Measurements from ENCODE around the gene SART1. TPM values are rescaled to one million over a fixed set of nuclear protein-coding genes. Genes with fewer than 3 reads are reported as not detected.

Gene SART1
- total and polyA plus RNA-seq, 7 donors = 22.2 to 50.0 (median 36.7) TPM

DNA sequence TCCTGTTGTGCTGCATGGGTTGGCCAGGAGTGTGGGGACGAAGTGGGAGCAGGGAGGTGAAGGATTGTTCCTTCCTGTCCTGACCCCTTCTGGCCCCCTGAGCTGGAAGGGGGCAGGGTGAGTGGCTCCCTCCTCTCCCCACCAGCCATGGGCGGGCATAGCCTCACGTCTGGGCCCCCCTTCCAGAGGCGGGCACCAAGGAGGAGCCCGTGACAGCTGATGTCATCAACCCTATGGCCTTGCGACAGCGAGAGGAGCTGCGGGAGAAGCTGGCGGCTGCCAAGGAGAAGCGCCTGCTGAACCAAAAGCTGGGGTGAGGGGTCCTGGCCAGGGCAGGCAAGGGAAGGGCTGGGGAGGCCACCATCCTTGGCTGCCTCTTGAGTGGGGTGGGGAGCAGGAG lies 3.4 kb downstream of the SART1 start:
- no peaks in the 10 kb centered on the region for H3K27me3 ChIP-seq
- no peak for TF ChIP-seq POLR2A (IDR thresholded peaks at IDR 0.05)
- TF ChIP-seq, protein P1, sequence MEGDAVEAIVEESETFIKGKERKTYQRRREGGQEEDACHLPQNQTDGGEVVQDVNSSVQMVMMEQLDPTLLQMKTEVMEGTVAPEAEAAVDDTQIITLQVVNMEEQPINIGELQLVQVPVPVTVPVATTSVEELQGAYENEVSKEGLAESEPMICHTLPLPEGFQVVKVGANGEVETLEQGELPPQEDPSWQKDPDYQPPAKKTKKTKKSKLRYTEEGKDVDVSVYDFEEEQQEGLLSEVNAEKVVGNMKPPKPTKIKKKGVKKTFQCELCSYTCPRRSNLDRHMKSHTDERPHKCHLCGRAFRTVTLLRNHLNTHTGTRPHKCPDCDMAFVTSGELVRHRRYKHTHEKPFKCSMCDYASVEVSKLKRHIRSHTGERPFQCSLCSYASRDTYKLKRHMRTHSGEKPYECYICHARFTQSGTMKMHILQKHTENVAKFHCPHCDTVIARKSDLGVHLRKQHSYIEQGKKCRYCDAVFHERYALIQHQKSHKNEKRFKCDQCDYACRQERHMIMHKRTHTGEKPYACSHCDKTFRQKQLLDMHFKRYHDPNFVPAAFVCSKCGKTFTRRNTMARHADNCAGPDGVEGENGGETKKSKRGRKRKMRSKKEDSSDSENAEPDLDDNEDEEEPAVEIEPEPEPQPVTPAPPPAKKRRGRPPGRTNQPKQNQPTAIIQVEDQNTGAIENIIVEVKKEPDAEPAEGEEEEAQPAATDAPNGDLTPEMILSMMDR (IDR thresholded peaks at IDR 0.05) = no peak
- no peak for DNase-seq
- H3K9me3 ChIP-seq = no peaks in the 10 kb centered on the region
- peaks cover 0 to 31% (median 30%) of the 10 kb centered on the region in 4 donors for H3K4me1 ChIP-seq
- no peak overlapping the region for H3K4me3 ChIP-seq
- 85 to 96% methylated on average over 10 of the region's 10 CpGs for WGBS, 2 donors
- H3K36me3 ChIP-seq = peaks cover 45 to 62% (median 53%) of the 10 kb centered on the region in 4 donors
- no peak overlapping the region for H3K27ac ChIP-seq
- intact Hi-C loops (cut with DNase I) = no loop called here

DNA sequence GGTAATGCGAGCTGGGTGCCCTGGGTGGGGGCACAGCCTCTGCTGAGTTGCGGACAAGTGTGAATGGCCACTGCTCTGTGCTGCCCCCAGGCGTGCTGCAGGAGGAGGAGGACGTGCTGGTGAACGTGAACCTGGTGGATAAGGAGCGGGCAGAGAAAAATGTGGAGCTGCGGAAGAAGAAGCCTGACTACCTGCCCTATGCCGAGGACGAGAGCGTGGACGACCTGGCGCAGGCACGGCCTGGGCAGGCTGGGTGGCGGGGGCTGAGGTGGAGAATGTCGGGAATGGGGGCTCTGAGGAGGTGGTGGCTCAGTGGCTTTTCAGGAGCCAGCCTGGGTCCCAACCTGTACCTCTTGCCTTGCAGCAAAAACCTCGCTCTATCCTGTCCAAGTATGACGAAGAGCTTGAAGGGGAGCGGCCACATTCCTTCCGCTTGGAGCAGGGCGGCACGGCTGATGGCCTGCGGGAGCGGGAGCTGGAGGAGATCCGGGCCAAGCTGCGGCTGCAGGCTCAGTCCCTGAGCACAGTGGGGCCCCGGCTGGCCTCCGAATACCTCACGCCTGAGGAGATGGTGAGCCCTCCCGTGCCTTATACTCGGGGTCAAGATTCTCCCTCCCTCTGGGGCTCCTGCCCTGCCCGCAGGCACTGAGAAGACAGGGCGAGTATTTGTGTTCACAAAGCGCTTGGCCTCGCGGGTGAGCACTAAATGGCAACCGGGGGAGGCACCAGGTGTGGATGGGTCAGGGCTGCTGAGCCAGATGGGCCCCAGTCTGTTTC lies 4.6 kb downstream of the SART1 start:
- TF ChIP-seq POLR2AphosphoS5 (IDR thresholded peaks at IDR 0.05) = no peak
- no peak for TF ChIP-seq POLR2A (IDR thresholded peaks at IDR 0.05)
- TF ChIP-seq, protein P1 (IDR thresholded peaks at IDR 0.05) = no peak
- TF ChIP-seq EP300 (IDR thresholded peaks at IDR 0.05) = no peak
- H3K4me1 ChIP-seq = peaks cover 0 to 26% (median 24%) of the 10 kb centered on the region in 4 donors
- 95 to 96% methylated on average over 36 of the region's 36 CpGs for WGBS, 2 donors
- H3K27ac ChIP-seq = no peak overlapping the region
- H3K4me3 ChIP-seq = no peak overlapping the region
- intact Hi-C loops (cut with DNase I) = no loop called here
- H3K27me3 ChIP-seq = no peaks in the 10 kb centered on the region
- no peak for DNase-seq
- no peaks in the 10 kb centered on the region for H3K9me3 ChIP-seq
- peaks cover 49 to 68% (median 54%) of the 10 kb centered on the region in 4 donors for H3K36me3 ChIP-seq

DNA sequence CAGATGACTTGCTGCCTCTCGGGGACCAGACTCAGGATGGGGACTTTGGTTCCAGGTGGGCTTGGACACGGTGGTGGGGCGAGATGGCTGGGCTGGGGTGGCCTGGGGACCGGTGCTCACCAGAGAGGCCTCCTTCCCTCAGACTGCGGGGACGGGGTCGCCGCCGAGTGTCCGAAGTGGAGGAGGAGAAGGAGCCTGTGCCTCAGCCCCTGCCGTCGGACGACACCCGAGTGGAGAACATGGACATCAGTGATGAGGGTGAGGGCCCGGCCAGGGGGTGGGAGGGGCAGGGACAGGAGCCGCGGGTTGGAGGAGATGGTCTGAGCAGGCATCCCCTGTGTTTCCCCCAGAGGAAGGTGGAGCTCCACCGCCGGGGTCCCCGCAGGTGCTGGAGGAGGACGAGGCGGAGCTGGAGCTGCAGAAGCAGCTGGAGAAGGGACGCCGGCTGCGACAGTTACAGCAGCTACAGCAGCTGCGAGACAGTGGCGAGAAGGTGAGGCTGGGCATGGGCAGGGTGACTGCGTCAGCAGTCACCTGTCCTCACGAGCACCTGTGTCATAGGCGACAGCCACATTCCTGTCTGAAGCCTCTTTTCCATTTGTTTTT lies 5.9 kb downstream of the SART1 start:
- intact Hi-C loops (cut with DNase I) = no loop called here
- Histone ChIP-seq H3K27ac (no peak overlapping the region), H3K36me3 (peaks cover 49 to 74% (median 54%) of the 10 kb centered on the region in 4 donors), H3K9me3 (no peaks in the 10 kb centered on the region), H3K4me1 (peaks cover 0 to 20% (median 19%) of the 10 kb centered on the region in 4 donors), H3K27me3 (no peaks in the 10 kb centered on the region), H3K4me3 (no peak overlapping the region)
- TF ChIP-seq, protein P1 (IDR thresholded peaks at IDR 0.05) = no peak
- no peak for TF ChIP-seq POLR2AphosphoS5 (IDR thresholded peaks at IDR 0.05)
- no peak for TF ChIP-seq POLR2A (IDR thresholded peaks at IDR 0.05)
- TF ChIP-seq EP300 (IDR thresholded peaks at IDR 0.05) = no peak
- no peak for DNase-seq
- 95 to 96% methylated on average over 30 of the region's 30 CpGs for WGBS, 2 donors

DNA sequence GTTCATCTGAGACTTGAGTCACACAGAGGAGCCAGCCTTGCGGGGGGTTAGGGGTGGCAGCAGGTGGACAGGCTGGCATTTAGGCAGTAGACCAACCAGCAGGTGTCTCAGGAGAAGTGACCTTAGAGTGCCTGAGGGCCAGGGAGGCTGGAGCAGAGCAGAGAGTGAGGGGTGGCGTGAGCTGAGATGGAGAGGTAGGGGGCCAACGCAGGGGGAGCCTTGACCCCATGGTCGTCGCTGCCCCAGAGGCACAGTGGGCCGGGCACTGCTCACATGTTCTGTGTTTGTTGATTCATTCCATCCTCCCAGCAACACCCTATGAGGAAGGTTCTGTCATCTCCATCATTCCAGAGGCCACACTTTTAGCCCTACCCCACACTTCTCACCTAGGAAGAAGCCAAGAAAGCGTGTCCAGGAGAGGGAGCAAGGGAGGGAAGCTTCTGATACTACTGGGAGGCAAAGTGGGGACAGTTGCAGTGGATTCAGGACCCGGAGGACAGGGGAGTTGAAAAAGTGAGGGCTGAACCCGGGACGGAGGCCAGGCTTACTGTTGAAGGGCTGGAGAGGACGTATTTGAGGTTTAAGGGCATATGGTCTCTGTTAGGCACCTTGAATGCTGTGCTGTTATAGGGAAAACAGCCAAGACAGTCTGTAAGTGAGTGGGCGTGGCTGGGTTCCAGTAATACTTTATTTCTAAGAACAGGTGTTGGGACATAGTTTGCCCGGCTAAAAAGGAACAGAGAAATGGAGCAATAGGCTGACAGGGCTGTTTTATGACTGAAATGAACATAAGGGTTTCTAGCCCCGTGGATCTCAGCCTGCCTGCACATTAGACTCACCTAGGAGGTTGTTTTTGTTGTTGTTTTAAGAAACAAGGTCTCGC lies 7.3 kb downstream of the SART1 start:
- H3K36me3 ChIP-seq = peaks cover 51 to 87% (median 57%) of the 10 kb centered on the region in 4 donors
- 68 to 84% methylated on average over 15 of the region's 15 CpGs for WGBS, 2 donors
- intact Hi-C loops (cut with DNase I) = no loop called here

More for the DNA sequence above, 7.3 kb downstream of the SART1 start:
- Histone ChIP-seq H3K4me1 (peaks cover 0 to 6% (median 5%) of the 10 kb centered on the region in 4 donors), H3K9me3 (no peaks in the 10 kb centered on the region), H3K27me3 (no peaks in the 10 kb centered on the region), H3K4me3 (no peak overlapping the region), H3K27ac (no peak overlapping the region)
- TF ChIP-seq POLR2AphosphoS5 (IDR thresholded peaks at IDR 0.05) (no peak), EP300 (IDR thresholded peaks at IDR 0.05) (no peak), POLR2A (IDR thresholded peaks at IDR 0.05) (no peak)
- TF ChIP-seq, protein P1 (IDR thresholded peaks at IDR 0.05) = no peak
- DNase-seq = no peak

Data from sigmoid colon (tissue), 7 donors.